Amniotic stem cell (primary cell): ENCODE measurements around the gene PRDM16.

Source experiments
- DNase-seq: peaks from one replicate; lab custom pipeline; 2025; lab: John Stamatoyannopoulos, UW

Gene PRDM16

GRCh38 chr1:3183411-3183810, 114.4 kb downstream of the PRDM16 start:
- no peak for DNase-seq

GRCh38 chr1:3183813-3184212, 114.8 kb downstream of the PRDM16 start:
- DNase-seq, result no peak

GRCh38 chr1:3184666-3185065, 115.7 kb downstream of the PRDM16 start:
- no peak for DNase-seq

GRCh38 chr1:3185896-3186525, 117.0 kb downstream of the PRDM16 start:
- DNase-seq, result no peak

- no peak for DNase-seq
Measured at GRCh38 chr1:3186526-3186921, 117.5 kb downstream of the PRDM16 start.

- no peak for DNase-seq
Measured at GRCh38 chr1:3187415-3188149, 118.6 kb downstream of the PRDM16 start.

- DNase-seq, result no peak
Measured at GRCh38 chr1:3188150-3188971, 119.4 kb downstream of the PRDM16 start.

GRCh38 chr1:3190256-3191041, 121.4 kb downstream of the PRDM16 start:
- DNase-seq, result no peak

GRCh38 chr1:3192361-3192760, 123.4 kb downstream of the PRDM16 start:
- DNase-seq, result no peak

- DNase-seq, result no peak
Measured at GRCh38 chr1:3192825-3193224, 123.8 kb downstream of the PRDM16 start.

- DNase-seq, result no peak
Measured at GRCh38 chr1:3193811-3194210, 124.8 kb downstream of the PRDM16 start.

- DNase-seq, result no peak
Measured at GRCh38 chr1:3194760-3195479, 125.9 kb downstream of the PRDM16 start.

GRCh38 chr1:3195480-3195815, 126.4 kb downstream of the PRDM16 start:
- no peak for DNase-seq

- no peak for DNase-seq
Measured at GRCh38 chr1:3195966-3196515, 127.0 kb downstream of the PRDM16 start.

- DNase-seq, result no peak
Measured at GRCh38 chr1:3196577-3197245, 127.7 kb downstream of the PRDM16 start.

GRCh38 chr1:3197781-3198316, 128.8 kb downstream of the PRDM16 start:
- DNase-seq, result no peak

- DNase-seq, result no peak
Measured at GRCh38 chr1:3198371-3199271, 129.6 kb downstream of the PRDM16 start.

- DNase-seq, result no peak
Measured at GRCh38 chr1:3204725-3205124, 135.7 kb downstream of the PRDM16 start.

- DNase-seq, result no peak
Measured at GRCh38 chr1:3205815-3206214, 136.8 kb downstream of the PRDM16 start.
